Muscle layer of duodenum (tissue), 2 donors: ENCODE results near the gene CHRNA1.

Source experiments
- H3K27ac ChIP-seq: one replicate; pipeline ENCODE4 v1.7.0; 2013; ENCODE audit warnings: mild to moderate bottlenecking, low read length
- H3K27me3 ChIP-seq: one replicate; pipeline ENCODE4 v1.7.0; 2013; ENCODE audit warnings: low read depth, mild to moderate bottlenecking, control low read depth, low read length
- H3K36me3 ChIP-seq, 2 donors: one replicate each; pipeline ENCODE4 v1.7.0; 2013; ENCODE audit warnings: low read length in 2 of 2, control low read depth in 1 of 2, mild to moderate bottlenecking in 1 of 2; ENCODE audit not compliant: insufficient read depth in 2 of 2, control insufficient read depth in 1 of 2
- H3K4me1 ChIP-seq, 2 donors: one replicate each; pipeline ENCODE4 v1.7.0; 2013; ENCODE audit warnings: low read length in 2 of 2, mild to moderate bottlenecking in 2 of 2, control low read depth in 1 of 2, moderate library complexity in 1 of 2; ENCODE audit not compliant: insufficient read depth in 2 of 2, control insufficient read depth in 1 of 2
- H3K4me3 ChIP-seq, 2 donors: one replicate each; pipeline ENCODE4 v1.7.0; 2013; ENCODE audit warnings: low read length in 2 of 2, low read depth in 1 of 2, mild to moderate bottlenecking in 1 of 2
- H3K9me3 ChIP-seq, 2 donors: one replicate each; pipeline ENCODE4 v1.7.0; 2013; ENCODE audit warnings: low read length in 2 of 2, control low read depth in 1 of 2, mild to moderate bottlenecking in 1 of 2; ENCODE audit not compliant: control insufficient read depth in 1 of 2
- donor health status: healthy.

CHRNA1 gene

DNA sequence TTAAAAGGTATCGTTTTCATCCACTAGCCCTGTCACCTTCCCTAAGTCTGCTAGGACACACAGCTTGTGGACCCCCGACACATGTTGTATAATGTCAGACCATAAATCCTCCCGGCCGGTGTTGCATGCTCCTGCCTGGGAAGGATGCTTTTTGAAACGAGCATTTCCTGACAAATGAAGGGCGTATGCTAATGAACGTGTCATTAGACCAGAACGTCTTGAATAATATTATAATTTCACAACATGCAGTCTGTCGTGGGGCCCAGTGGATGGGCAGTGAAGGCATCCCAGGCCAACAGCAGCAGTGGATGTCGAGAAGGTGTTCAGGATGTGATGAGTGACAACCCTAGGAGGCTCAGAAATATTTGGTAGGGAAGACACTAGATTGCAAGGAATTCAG, 7.5 kb downstream of the CHRNA1 start:
- Histone ChIP-seq H3K27me3 (no peaks in the 10 kb centered on the region), H3K27ac (no peak overlapping the region), H3K36me3 (no peaks in the 10 kb centered on the region), H3K4me3 (no peak overlapping the region), H3K4me1 (no peaks in the 10 kb centered on the region), H3K9me3 (no peaks in the 10 kb centered on the region)

DNA sequence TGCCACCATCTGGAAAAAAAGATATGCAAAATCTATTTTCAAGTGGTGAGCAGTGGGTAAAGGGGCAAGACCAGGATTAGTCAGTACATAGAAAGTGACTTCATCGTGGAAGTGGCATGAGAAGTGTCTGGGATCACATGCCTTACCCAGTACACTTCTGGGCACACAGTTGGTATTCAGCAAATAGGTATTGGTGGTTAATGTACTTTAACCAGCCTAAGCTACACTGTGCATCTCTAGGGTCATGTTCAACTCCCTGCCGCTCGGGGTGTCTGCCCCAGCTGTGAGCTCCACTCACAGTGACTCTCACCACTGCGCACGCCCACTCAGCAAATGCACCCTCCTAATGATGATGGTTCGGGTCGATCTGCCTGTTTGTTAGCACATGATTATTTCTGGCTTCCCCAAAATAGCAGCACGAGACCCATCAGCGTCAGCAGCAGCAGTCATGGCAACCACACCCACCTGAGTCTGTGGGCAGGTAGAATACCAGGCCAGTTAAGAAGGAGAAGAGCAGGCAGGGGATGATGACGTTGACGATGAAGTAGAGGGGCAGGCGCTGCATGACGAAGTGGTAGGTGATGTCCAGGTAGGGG, 11.1 kb downstream of the CHRNA1 start:
- no peaks in the 10 kb centered on the region for H3K27me3 ChIP-seq
- no peak overlapping the region for H3K27ac ChIP-seq
- no peaks in the 10 kb centered on the region for H3K9me3 ChIP-seq
- no peaks in the 10 kb centered on the region for H3K36me3 ChIP-seq
- H3K4me1 ChIP-seq = no peaks in the 10 kb centered on the region
- H3K4me3 ChIP-seq = no peak overlapping the region

DNA sequence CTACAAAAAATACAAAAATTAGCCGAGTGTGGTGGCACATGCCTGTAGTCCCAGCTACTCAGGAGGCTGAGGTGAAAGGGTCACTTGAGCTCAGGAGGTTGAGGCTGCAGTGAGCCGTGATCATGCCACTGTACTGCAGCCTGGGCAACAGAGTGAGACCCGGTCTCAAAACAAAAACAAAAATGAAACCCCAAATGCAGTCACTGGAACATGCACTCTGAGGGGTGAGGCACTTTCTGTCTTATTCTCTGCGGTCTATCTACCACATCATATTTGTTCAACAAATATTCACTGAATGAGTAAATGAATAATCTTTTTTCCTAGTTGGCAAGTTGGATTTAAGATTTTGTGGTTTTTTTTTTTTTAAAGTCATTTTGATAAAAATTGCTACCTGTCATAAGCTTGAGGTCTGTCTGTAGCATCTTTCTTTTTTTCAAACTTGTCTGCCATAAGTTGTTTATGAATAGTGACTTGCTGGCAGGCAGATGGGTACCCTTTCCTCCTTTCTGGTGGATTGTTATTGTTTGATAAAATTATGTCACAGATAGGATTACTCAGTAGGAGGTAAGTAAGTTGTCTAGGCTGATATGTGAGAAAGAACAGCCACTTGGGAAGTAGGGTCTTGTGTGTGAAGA, 11.8 kb downstream of the CHRNA1 start:
- Histone ChIP-seq H3K4me1 (no peaks in the 10 kb centered on the region), H3K9me3 (no peaks in the 10 kb centered on the region), H3K27me3 (no peaks in the 10 kb centered on the region), H3K4me3 (no peak overlapping the region), H3K27ac (no peak overlapping the region), H3K36me3 (no peaks in the 10 kb centered on the region)

DNA sequence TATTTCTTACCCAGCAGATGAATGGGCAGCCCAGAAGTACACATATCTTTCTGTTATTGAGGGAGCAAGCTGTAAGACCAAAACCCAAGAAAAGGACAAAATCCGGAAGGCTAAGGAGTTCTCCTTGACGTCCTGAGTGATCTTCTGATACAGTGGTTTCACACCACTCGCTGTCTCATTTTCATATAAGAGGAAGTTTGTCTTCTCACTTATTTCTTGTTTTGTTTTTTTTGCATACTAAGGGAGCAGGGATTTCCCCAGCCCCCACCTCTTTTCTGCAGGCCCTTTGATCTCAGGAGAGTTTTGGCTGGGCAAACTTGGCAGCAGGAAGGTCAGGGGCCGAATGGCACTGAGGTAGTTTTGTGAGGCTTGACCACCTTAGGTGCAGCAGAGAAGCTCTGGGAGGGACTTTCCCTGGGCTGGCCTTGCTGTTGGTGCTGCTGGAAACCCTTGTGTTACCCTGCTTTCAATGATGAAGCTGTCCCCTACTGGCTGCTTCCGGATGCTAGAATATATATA, 13.3 kb downstream of the CHRNA1 start:
- no peak overlapping the region for H3K4me3 ChIP-seq
- H3K9me3 ChIP-seq = no peaks in the 10 kb centered on the region
- no peaks in the 10 kb centered on the region for H3K4me1 ChIP-seq
- no peak overlapping the region for H3K27ac ChIP-seq
- H3K27me3 ChIP-seq = no peaks in the 10 kb centered on the region
- no peaks in the 10 kb centered on the region for H3K36me3 ChIP-seq

DNA sequence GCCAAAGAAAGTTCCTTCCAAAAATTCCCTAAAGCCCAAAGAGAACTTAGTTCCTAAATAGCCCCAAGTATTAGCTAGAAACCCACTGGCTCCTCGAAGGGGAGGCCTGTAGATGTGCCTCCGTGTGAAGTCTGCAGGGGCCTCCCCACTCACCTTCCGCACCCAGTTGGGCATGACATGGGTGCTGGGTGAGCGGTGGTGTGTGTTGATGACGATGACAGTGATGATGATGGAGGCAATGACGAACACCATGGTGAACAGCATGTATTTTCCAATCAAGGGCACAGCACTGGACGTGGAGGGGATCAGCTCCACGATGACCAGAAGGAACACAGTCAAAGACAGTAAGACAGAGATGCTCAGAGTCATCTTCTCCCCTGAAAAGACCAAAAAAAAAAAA, 14.5 kb downstream of the CHRNA1 start:
- Histone ChIP-seq H3K27me3 (no peaks in the 10 kb centered on the region), H3K4me1 (no peaks in the 10 kb centered on the region), H3K9me3 (no peaks in the 10 kb centered on the region), H3K4me3 (no peak overlapping the region), H3K36me3 (no peaks in the 10 kb centered on the region), H3K27ac (no peak overlapping the region)

DNA sequence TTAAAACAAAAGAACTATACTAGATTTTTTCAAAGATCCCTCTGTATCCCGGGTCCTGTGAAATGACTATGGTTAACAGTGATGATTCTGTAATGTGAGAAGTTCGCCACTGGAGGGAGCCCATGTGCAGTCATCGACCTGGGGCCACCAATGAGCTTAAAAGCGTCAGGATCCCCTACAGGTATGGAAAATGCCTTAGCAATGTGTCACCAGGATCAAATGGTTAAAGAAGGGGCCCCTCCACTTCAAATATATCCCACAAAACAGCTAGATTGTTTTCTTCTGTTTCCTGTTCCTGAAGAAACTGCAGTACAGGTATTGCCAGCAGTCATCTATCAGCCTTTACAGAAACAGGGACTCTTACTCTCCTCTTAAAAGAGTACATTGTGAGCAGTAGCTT, 15.3 kb downstream of the CHRNA1 start:
- H3K4me3 ChIP-seq = no peak overlapping the region
- no peak overlapping the region for H3K27ac ChIP-seq
- H3K27me3 ChIP-seq = no peaks in the 10 kb centered on the region
- H3K9me3 ChIP-seq = no peaks in the 10 kb centered on the region
- H3K4me1 ChIP-seq = no peaks in the 10 kb centered on the region
- H3K36me3 ChIP-seq = no peaks in the 10 kb centered on the region

DNA sequence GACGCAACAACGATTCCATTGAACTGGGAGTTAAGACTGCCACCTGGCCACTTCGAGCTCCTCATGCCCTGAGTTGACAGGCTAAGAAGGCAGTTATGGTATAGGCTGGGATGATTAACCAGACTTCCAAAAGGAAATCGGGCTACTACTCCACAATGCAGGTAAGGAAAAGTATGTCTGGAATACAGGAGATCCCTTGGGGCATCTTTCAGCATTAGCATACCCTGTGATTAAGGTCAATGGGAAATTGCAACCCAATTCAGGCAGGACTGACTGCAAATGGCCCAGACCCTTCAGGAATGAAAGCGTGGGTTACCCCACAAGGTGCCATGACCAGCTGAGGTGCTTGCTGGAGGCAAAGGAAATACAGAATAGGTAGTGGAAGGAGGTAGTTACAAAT, 19.1 kb downstream of the CHRNA1 start:
- H3K4me1 ChIP-seq = no peaks in the 10 kb centered on the region
- no peaks in the 10 kb centered on the region for H3K36me3 ChIP-seq
- H3K4me3 ChIP-seq = no peak overlapping the region
- no peak overlapping the region for H3K27ac ChIP-seq
- no peaks in the 10 kb centered on the region for H3K9me3 ChIP-seq
- H3K27me3 ChIP-seq = no peaks in the 10 kb centered on the region

DNA sequence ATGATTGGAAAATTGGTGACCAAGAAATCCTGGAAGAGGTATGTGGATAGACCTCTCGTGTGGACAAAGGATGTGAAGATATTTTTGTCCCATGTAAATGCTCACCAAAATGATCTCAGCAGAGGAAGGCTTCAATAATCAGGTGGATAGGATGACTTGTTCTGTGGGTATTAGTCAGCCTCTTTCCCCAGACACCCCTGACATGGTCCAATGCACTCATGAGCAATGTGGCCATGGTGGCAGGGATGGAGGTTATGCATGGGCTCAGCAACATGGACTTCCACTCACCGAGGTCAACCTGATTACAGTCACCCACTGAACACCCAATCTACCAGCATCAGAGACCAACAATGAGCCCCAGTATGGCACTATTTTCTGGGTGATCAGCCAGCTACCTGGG, 20.2 kb downstream of the CHRNA1 start:
- H3K27me3 ChIP-seq = no peaks in the 10 kb centered on the region
- no peaks in the 10 kb centered on the region for H3K36me3 ChIP-seq
- no peaks in the 10 kb centered on the region for H3K9me3 ChIP-seq
- H3K27ac ChIP-seq = no peak overlapping the region
- H3K4me1 ChIP-seq = no peaks in the 10 kb centered on the region
- H3K4me3 ChIP-seq = no peak overlapping the region

DNA sequence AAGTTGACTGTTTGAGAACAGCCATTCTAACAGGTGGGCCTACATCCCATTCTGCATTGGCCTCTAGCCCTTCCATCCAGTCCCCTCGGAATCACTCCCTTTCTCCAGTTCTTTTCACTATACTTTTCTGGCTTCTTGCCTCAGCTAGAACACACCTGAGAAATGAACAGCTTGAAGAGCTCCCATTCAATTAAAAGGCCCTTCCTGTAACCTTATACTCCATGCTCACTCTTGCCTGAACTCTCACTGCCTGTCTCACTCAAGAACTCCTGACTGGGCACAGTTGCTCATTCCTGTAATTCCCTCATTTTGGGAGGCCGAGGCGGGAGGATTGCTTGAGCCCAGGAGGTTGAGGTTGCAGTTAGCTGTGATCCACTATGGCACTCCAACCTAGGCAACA, 23.6 kb downstream of the CHRNA1 start:
- no peaks in the 10 kb centered on the region for H3K27me3 ChIP-seq
- H3K4me1 ChIP-seq = no peaks in the 10 kb centered on the region
- H3K4me3 ChIP-seq = no peak overlapping the region
- no peak overlapping the region for H3K27ac ChIP-seq
- H3K36me3 ChIP-seq = no peaks in the 10 kb centered on the region
- H3K9me3 ChIP-seq = no peaks in the 10 kb centered on the region

DNA sequence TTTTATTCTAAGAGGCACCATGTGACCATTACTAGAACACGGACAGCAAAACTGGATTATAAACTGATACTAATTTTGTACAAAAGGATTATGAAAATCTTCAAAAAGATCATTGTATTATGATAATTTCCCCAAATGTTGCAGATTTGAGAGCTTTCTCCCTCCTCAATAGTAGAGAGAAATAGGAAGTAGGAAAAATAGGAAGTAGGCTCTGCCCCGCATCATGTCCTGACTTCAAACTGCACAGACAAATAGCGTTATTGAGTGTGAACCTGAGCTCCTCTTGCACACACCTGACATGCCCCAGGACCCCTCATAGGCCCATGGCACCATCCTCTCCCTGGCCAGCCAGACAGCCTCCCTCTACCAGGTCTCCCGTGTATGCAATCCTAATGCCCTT, 25.4 kb downstream of the CHRNA1 start:
- H3K27ac ChIP-seq = no peak overlapping the region
- no peaks in the 10 kb centered on the region for H3K36me3 ChIP-seq
- no peak overlapping the region for H3K4me3 ChIP-seq
- H3K9me3 ChIP-seq = no peaks in the 10 kb centered on the region
- no peaks in the 10 kb centered on the region for H3K4me1 ChIP-seq
- H3K27me3 ChIP-seq = no peaks in the 10 kb centered on the region

DNA sequence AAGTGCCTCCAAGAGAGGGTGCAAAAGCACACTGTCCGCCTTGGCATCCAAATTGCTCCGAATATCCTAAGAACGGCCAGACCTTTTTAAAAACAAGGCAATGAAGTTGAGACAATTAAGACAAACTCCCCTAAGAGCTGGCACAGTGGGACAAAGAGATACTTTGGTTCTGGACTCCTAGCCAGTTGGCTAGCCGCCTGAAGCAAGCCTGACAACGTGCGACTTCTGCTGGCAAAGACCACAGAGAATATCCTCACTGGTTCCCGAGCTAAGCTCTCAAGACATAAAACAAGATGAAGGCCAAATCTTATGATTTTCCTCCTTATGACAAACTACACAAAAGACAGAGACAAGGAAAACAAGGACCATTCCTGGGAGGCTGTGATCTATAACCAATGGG, 32.7 kb downstream of the CHRNA1 start:
- Histone ChIP-seq H3K9me3 (no peaks in the 10 kb centered on the region), H3K4me1 (peaks cover 0 to 12% of the 10 kb centered on the region in 2 donors), H3K27me3 (peaks cover 18% of the 10 kb centered on the region), H3K4me3 (no peak overlapping the region), H3K27ac (no peak overlapping the region), H3K36me3 (no peaks in the 10 kb centered on the region)

DNA sequence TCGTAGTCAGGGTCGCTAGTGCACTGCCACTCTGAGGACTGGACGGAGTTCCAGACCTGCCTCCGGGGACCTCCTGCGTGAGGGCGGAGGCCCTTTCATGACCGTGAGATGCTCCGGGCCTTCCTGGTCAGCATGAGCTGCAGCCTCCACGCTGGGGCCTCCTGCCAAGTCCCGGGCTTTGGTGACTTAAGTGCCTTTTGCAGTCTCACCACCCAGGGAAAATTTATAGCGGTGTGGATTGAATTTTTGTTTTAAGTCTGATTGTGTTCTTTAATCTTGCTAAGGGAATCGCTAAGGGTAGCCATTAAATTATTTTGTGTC, 33.6 kb downstream of the CHRNA1 start:
- H3K36me3 ChIP-seq = no peaks in the 10 kb centered on the region
- H3K27me3 ChIP-seq = peaks cover 18% of the 10 kb centered on the region
- peak overlapping the region; percentile 57 to 76 for H3K4me3 ChIP-seq
- H3K27ac ChIP-seq = no peak overlapping the region
- H3K4me1 ChIP-seq = peaks cover 0 to 12% of the 10 kb centered on the region in 2 donors
- H3K9me3 ChIP-seq = no peaks in the 10 kb centered on the region
